ENCODE data around the gene HOXC9. TPM values are rescaled to one million over a fixed set of nuclear protein-coding genes. Genes with fewer than 3 reads are reported as not detected.

Gene HOXC9
- total RNA-seq, 4 donors from 2014 or later, result 1.7 to 13.2 (median 1.9) TPM; not detected in 1

DNA sequence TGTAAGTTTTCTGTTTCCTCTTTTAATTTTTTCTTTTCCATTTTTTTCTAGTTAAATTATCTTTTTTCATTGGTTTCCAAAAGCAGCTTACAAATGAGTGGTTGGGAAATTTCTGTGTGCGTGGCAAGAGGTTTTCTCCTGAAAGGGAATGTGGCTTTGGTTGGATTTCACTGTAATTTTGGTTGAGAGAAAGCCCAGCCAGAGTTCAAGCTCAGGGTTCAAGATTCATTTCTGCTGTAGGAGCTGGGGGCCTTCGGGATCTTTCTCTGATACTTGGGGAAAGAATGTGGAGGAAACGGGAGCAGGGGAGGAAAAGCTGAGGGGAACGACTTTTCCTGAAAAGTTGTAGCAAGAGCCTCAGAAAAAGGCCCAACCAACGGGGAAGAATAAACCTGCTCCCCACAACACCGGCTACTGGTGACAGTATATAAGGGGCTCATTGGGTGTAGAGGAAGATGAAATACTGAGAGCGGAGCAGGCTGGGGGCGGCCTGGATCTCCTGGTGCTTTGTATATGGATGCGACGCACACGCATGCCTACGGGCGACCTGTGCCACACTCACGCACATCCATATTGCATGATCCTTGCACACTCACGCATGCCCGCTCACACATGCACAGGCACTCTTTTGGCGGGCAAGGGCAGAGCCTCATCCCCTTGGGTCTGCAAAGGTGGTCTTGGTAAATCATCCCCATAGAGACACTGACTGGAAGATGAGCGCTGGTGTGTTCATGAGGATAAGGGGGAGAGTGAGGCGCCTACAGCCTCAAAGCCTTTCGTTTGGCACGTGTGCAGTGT lies 13.1 kb upstream of the HOXC9 start:
- Histone ChIP-seq H3K4me1 (peaks cover 0 to 37% (median 10%) of the 10 kb centered on the region in 4 donors), H3K27me3 (peaks cover 0 to 64% of the 10 kb centered on the region in 2 donors), H3K9me3 (peaks cover 0 to 11% (median 0%) of the 10 kb centered on the region in 4 donors), H3K27ac (no peak overlapping the region), H3K36me3 (no peaks in the 10 kb centered on the region), H3K4me3 (peak overlapping the region in 1 of 4 donors; percentile 46)
- no peak for DNase-seq
- TF ChIP-seq POLR2A (IDR thresholded peaks at IDR 0.05), result no peak
- TF ChIP-seq, protein P1, sequence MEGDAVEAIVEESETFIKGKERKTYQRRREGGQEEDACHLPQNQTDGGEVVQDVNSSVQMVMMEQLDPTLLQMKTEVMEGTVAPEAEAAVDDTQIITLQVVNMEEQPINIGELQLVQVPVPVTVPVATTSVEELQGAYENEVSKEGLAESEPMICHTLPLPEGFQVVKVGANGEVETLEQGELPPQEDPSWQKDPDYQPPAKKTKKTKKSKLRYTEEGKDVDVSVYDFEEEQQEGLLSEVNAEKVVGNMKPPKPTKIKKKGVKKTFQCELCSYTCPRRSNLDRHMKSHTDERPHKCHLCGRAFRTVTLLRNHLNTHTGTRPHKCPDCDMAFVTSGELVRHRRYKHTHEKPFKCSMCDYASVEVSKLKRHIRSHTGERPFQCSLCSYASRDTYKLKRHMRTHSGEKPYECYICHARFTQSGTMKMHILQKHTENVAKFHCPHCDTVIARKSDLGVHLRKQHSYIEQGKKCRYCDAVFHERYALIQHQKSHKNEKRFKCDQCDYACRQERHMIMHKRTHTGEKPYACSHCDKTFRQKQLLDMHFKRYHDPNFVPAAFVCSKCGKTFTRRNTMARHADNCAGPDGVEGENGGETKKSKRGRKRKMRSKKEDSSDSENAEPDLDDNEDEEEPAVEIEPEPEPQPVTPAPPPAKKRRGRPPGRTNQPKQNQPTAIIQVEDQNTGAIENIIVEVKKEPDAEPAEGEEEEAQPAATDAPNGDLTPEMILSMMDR (IDR thresholded peaks at IDR 0.05), result no peak

DNA sequence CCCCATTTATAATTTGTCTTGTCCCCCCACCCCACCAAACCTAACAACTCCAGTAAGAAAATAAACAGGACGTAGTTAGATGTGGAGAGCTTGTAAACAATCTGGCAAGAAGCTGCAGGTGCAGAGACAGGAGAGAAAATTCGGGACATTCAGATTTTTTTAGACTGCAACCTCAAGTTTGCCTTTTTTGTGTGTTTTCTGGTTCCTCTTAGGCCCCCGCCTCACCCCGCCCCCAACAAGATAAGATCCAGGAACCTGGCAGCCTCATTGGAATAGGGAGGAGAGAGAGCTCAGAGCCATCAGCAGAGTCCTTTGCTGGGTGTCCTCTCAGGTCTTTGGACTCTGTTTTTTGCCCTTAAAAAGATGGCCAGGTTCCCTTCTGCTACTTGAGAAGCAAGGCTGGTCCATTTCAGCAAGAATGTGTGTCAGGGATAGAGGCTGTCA lies 12.2 kb upstream of the HOXC9 start:
- TF ChIP-seq POLR2A (IDR thresholded peaks at IDR 0.05), result no peak
- TF ChIP-seq, protein P1 (IDR thresholded peaks at IDR 0.05), result no peak
- H3K27me3 ChIP-seq, result peaks cover 0 to 59% of the 10 kb centered on the region in 2 donors

DNA sequence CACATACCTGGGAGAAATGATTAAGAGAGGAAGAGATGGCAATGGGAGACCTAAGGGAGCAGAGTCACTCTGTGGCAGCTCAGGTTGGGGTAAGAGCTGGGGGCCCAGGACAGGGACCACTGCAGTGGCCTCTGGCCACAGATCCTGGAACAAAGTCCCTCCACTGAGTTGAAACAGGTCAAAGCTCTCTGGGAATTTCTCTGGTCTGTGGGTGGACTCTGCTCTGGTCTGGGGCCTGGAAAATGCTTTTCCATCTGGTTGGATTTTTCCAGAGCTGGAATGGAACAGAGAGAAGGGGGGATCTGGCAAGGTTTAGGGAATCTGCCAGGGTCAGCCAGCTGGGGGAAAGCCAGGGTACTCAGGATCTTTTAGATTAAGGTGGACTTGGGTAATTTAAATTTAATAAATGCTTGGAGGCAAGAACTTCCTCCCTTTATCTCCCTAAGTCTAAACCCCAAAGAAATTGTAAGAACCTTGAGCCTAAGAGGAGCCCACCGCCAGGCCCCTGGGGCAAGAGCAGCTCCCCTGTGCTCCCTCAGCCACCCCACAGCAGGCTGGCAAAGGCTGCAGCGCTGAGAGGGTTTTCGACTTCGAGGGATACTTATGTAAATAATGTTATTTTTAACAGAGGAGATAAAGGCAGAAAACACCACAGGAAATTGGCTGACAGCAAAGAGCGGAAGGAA lies 11.3 kb upstream of the HOXC9 start:
- TF ChIP-seq, protein P1 (IDR thresholded peaks at IDR 0.05), result no peak
- TF ChIP-seq POLR2A (IDR thresholded peaks at IDR 0.05), result no peak
- H3K27me3 ChIP-seq, result peaks cover 0 to 57% of the 10 kb centered on the region in 2 donors
- H3K9me3 ChIP-seq, result peaks cover 0 to 11% (median 0%) of the 10 kb centered on the region in 4 donors
- no peaks in the 10 kb centered on the region for H3K36me3 ChIP-seq
- H3K4me3 ChIP-seq, result no peak overlapping the region
- DNase-seq, result no peak
- peaks cover 0 to 37% (median 10%) of the 10 kb centered on the region in 4 donors for H3K4me1 ChIP-seq
- H3K27ac ChIP-seq, result no peak overlapping the region

More for the DNA sequence above, 12.2 kb upstream of the HOXC9 start:
- Histone ChIP-seq H3K36me3 (no peaks in the 10 kb centered on the region), H3K9me3 (peaks cover 0 to 11% (median 0%) of the 10 kb centered on the region in 4 donors), H3K4me3 (no peak overlapping the region), H3K27ac (no peak overlapping the region), H3K4me1 (peaks cover 0 to 37% (median 10%) of the 10 kb centered on the region in 4 donors)
- no peak for DNase-seq

DNA sequence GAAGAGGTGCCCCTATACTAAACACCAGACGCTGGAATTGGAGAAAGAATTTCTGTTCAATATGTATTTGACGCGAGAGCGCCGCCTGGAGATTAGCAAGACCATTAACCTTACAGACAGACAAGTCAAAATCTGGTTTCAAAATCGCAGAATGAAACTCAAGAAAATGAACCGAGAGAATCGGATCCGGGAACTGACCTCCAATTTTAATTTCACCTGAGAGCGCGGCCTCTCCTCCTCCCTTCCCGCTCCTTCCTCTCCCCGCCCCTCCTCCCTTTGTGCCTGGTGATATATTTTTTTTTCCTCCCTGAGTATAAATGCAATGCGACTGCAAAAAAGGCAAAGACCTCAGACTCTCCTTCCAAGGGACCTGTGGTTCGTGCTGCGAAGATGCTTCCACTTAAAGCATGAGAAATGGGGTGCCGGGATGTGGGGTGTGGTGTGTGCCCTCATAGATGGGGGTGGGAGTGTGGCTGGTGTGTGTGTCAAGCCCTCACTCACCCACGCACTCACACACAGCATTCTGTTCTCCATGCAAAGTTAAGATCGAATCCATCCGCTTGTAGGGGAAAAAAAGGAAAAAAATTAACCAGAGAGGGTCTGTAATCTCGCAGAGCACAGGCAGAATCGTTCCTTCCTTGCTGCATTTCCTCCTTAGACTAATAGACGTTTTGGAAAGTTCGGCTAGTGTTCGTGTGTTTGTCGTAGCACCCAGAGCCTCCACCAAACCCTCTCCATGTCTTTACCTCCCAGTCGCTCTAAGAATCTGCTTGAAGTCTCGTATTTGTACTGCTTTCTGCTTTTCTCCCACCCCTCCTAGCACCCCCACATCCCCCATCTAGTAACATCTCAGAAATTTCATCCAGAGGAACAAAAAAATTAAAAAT lies 10.5 kb upstream of the HOXC9 start:
- H3K9me3 ChIP-seq, result peaks cover 0 to 10% (median 0%) of the 10 kb centered on the region in 4 donors
- TF ChIP-seq, protein P1 (IDR thresholded peaks at IDR 0.05), result peak in 4 of 6 experiments; percentile 19 to 62 (median 50)
- TF ChIP-seq POLR2A (IDR thresholded peaks at IDR 0.05), result no peak
- peak overlapping the region in 1 of 4 donors; percentile 14 for H3K4me3 ChIP-seq
- no peak overlapping the region for H3K27ac ChIP-seq
- no peak for DNase-seq
- H3K36me3 ChIP-seq, result no peaks in the 10 kb centered on the region
- peaks cover 0 to 60% of the 10 kb centered on the region in 2 donors for H3K27me3 ChIP-seq
- peaks cover 0 to 43% (median 13%) of the 10 kb centered on the region in 4 donors for H3K4me1 ChIP-seq
